22Rv1 (cell line): ENCODE results near the gene DDX56.
"Not testable (repeated sequence)": the region's sequence is repeated elsewhere in the genome, so short reads cannot be mapped to it uniquely, and the experiment has no call there.

Experiments used
- ZFX ChIP-seq: fragments of 450-650 bp; IDR thresholded peaks from 2 replicates; pipeline ENCODE4 v1.6.1; 2017; ENCODE audit warnings: antibody characterized with exemption, borderline replicate concordance
- TF ChIP-seq, protein P1 (sequence below): fragments of 450-650 bp; IDR thresholded peaks from 2 replicates; pipeline ENCODE4 v1.5.1; 2017; ENCODE audit warnings: mild to moderate bottlenecking

DNA sequence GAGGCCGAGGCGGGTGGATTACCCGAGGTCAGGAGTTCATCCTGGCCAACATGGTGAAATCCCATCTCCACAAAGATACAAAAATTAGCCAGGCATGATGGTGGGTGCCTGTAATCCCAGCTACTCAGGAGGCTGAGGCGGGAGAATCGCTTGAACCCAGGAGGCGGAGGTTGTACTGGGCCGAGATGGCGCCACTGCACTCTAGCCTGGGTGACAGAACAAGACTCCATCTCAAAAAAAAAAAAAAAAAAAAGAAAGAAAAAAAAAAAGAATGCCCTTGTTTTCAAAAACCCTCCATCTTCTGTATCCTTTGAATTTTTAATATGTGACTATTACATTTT, 11.1 kb downstream of the DDX56 start:
- TF ChIP-seq ZFX, result not testable (repeated sequence)
- TF ChIP-seq, protein P1, sequence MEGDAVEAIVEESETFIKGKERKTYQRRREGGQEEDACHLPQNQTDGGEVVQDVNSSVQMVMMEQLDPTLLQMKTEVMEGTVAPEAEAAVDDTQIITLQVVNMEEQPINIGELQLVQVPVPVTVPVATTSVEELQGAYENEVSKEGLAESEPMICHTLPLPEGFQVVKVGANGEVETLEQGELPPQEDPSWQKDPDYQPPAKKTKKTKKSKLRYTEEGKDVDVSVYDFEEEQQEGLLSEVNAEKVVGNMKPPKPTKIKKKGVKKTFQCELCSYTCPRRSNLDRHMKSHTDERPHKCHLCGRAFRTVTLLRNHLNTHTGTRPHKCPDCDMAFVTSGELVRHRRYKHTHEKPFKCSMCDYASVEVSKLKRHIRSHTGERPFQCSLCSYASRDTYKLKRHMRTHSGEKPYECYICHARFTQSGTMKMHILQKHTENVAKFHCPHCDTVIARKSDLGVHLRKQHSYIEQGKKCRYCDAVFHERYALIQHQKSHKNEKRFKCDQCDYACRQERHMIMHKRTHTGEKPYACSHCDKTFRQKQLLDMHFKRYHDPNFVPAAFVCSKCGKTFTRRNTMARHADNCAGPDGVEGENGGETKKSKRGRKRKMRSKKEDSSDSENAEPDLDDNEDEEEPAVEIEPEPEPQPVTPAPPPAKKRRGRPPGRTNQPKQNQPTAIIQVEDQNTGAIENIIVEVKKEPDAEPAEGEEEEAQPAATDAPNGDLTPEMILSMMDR, result not testable (repeated sequence)
